Ovary (tissue), 3 donors: ENCODE data around the gene NLN.

ENCODE experiments used
- EP300 ChIP-seq: sonication (generic); formaldehyde crosslinking; IDR thresholded peaks from one replicate; pipeline ENCODE4 v1.6.1; 2017; ENCODE audit warnings: antibody characterized with exemption
- POLR2A ChIP-seq: fragments of 450-650 bp; IDR thresholded peaks from one replicate; pipeline ENCODE4 v1.6.1; 2017; ENCODE audit warnings: antibody characterized with exemption, mild to moderate bottlenecking, moderate library complexity
- TF ChIP-seq, protein P1 (sequence below), 3 donors: fragments of 450-650 bp in 2 of 3; fragments of 200-600 bp in 1 of 3; IDR thresholded peaks; one replicate each; pipeline versions ENCODE4 v1.5.1 to v1.8.0; 2016 to 2022; ENCODE audit warnings: antibody characterized with exemption in 3 of 3, mild to moderate bottlenecking in 1 of 3
- donor health status: DM: no; HTN: no; CAD: no.

- TF ChIP-seq POLR2A (no peak), EP300 (no peak)
- TF ChIP-seq, protein P1, sequence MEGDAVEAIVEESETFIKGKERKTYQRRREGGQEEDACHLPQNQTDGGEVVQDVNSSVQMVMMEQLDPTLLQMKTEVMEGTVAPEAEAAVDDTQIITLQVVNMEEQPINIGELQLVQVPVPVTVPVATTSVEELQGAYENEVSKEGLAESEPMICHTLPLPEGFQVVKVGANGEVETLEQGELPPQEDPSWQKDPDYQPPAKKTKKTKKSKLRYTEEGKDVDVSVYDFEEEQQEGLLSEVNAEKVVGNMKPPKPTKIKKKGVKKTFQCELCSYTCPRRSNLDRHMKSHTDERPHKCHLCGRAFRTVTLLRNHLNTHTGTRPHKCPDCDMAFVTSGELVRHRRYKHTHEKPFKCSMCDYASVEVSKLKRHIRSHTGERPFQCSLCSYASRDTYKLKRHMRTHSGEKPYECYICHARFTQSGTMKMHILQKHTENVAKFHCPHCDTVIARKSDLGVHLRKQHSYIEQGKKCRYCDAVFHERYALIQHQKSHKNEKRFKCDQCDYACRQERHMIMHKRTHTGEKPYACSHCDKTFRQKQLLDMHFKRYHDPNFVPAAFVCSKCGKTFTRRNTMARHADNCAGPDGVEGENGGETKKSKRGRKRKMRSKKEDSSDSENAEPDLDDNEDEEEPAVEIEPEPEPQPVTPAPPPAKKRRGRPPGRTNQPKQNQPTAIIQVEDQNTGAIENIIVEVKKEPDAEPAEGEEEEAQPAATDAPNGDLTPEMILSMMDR (IDR thresholded peaks at IDR 0.05), result no peak
Measured at GRCh38 chr5:65704621-65705239, 17.3 kb upstream of the NLN start.
